ENCODE measurements around the gene DOCK2.

Gene DOCK2

DNA sequence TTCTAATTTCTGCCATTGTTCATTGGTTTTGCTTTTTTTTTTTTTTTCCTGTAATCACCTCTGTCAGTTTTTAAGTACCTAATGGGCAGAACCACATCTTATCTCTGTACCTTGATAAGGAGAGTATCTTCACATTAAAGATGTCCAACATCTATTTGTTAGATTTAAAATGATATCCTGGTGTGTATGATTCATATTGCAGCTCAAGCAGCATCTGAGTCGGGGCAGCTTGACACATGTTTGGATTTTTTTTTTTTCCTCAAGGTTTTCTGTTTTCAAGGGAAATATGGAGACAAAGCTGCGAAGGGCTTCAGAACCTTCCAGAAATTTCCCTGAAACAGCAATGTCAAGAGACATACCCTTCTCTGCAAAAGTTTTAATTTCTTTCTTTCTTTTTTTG is 164.7 kb downstream of the DOCK2 start:
- Histone ChIP-seq H2AFZ (ENCODE audit: low read depth) (no peak overlapping the region), H3K4me1 (ENCODE audit: low read depth, poor library complexity, severe bottlenecking) (no peaks in the 10 kb centered on the region), H3K36me3 (ENCODE audit: insufficient read depth) (no peaks in the 10 kb centered on the region), H3K27me3 (ENCODE audit: insufficient read depth, low read depth) (no peaks in the 10 kb centered on the region), H3K9ac (no peak overlapping the region), H3K27ac (no peak overlapping the region), H3K4me3 (IDR thresholded peaks at IDR 0.05; ENCODE audit: insufficient read depth, low read depth, low read length) (no peak overlapping the region), H3K79me2 (ENCODE audit: insufficient read depth, low read depth) (no peaks in the 10 kb centered on the region), H4K20me1 (ENCODE audit: insufficient read depth) (no peaks in the 10 kb centered on the region), H3K4me2 (no peak overlapping the region)
- TF ChIP-seq, protein P1, sequence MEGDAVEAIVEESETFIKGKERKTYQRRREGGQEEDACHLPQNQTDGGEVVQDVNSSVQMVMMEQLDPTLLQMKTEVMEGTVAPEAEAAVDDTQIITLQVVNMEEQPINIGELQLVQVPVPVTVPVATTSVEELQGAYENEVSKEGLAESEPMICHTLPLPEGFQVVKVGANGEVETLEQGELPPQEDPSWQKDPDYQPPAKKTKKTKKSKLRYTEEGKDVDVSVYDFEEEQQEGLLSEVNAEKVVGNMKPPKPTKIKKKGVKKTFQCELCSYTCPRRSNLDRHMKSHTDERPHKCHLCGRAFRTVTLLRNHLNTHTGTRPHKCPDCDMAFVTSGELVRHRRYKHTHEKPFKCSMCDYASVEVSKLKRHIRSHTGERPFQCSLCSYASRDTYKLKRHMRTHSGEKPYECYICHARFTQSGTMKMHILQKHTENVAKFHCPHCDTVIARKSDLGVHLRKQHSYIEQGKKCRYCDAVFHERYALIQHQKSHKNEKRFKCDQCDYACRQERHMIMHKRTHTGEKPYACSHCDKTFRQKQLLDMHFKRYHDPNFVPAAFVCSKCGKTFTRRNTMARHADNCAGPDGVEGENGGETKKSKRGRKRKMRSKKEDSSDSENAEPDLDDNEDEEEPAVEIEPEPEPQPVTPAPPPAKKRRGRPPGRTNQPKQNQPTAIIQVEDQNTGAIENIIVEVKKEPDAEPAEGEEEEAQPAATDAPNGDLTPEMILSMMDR (conservative IDR thresholded peaks at IDR 0.05; ENCODE audit: low read depth, low read length) = no peak

DNA sequence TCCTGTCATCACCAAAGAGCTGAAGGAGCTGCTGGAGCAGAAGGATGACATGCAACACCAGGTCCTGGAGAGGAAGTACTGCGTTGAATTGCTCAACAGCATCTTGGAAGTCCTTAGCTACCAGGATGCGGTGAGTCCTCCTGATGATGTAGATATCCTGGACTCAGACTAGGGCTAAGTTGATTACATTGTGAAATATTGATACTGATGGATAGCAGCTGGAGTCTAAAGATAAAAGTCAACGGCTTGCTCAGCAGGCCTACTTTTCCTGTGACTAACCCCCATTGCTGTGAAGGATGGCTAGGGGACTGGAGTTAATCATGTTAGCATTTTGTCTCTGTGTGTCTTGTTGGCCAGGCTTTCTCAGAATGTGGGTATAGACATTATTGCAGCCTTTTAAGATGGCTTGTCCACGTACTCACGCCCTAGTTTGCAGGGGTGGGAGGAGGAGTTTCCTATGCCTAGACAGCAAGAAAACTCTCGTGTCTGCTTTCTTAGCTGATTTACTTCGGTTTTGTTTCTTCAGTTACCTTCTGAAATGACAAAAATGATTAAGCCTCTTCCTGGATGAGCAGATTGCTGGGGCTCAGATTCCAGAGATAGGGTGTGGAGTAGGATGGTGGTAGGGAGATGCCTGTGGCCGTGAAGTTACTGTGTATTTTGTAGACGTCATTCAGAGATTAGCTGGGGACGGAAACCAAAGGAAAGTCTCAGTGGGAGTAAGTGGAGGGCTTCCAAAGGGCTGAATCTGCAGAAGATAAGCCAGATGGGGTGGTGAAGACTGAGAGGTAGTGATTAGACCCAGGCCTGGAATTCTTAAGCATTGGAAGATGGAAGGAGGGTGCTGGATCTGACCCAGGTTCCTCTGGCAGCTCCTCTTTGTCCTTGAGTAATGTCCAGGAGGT is 166.3 kb downstream of the DOCK2 start:
- Histone ChIP-seq H3K27ac (no peak overlapping the region), H3K4me3 (IDR thresholded peaks at IDR 0.05; ENCODE audit: insufficient read depth, low read depth, low read length) (no peak overlapping the region), H4K20me1 (ENCODE audit: insufficient read depth) (no peaks in the 10 kb centered on the region), H3K4me2 (no peak overlapping the region), H3K4me1 (ENCODE audit: low read depth, poor library complexity, severe bottlenecking) (no peaks in the 10 kb centered on the region), H3K9ac (no peak overlapping the region), H3K27me3 (ENCODE audit: insufficient read depth, low read depth) (no peaks in the 10 kb centered on the region), H3K79me2 (ENCODE audit: insufficient read depth, low read depth) (no peaks in the 10 kb centered on the region), H2AFZ (ENCODE audit: low read depth) (no peak overlapping the region), H3K36me3 (ENCODE audit: insufficient read depth) (no peaks in the 10 kb centered on the region)
- TF ChIP-seq, protein P1 (conservative IDR thresholded peaks at IDR 0.05; ENCODE audit: low read depth, low read length) = no peak

DNA sequence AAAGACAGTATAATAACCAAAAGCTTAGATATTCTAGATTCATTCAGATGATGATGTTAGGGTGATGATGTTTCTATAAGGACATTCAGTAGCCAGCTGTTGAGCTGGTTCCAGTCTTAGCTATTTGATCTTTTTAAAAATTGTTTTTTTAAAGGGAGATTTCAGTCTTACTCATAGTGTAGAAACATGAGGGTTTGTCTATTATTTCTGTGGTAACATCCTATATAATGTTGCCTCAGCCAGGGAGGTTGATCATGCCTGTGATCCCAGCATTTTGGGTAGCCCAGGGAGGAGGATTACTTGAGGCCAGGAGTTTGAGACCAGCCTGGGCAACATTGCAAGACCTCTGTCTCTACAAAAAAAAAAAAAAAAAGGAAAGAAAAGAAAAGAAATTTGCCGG is 167.8 kb downstream of the DOCK2 start:
- H3K27ac ChIP-seq = no peak overlapping the region
- no peaks in the 10 kb centered on the region for H3K36me3 ChIP-seq (ENCODE audit: insufficient read depth)
- no peaks in the 10 kb centered on the region for H3K4me1 ChIP-seq (ENCODE audit: low read depth, poor library complexity, severe bottlenecking)
- TF ChIP-seq, protein P1 (conservative IDR thresholded peaks at IDR 0.05; ENCODE audit: low read depth, low read length) = no peak
- no peak overlapping the region for H3K4me3 ChIP-seq (IDR thresholded peaks at IDR 0.05; ENCODE audit: insufficient read depth, low read depth, low read length)
- H3K9ac ChIP-seq = no peak overlapping the region
- H3K4me2 ChIP-seq = no peak overlapping the region
- no peaks in the 10 kb centered on the region for H3K79me2 ChIP-seq (ENCODE audit: insufficient read depth, low read depth)
- H2AFZ ChIP-seq (ENCODE audit: low read depth) = no peak overlapping the region
- no peaks in the 10 kb centered on the region for H3K27me3 ChIP-seq (ENCODE audit: insufficient read depth, low read depth)
- H4K20me1 ChIP-seq (ENCODE audit: insufficient read depth) = no peaks in the 10 kb centered on the region

DNA sequence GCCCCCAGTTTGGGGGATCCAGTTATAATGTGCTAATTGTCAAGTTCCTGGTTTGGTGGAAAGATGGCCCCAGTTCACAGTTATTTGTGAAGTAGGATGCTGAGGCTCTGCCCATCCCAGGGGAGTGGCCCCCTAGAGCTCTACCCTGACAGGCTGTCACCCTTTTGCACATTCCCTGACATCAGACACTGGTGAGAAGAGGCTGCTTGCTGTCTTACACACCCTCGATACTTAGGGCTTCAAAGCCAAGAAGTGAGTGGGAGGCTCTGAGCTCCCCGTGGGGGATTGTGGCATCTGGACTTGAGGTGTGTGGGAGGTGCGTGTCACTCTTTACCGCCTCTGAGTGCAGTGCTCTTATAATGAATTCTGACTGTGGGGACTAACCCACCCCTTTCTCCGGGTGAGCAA is 168.5 kb downstream of the DOCK2 start:
- TF ChIP-seq, protein P1 (conservative IDR thresholded peaks at IDR 0.05; ENCODE audit: low read depth, low read length) = no peak
- Histone ChIP-seq H3K27me3 (ENCODE audit: insufficient read depth, low read depth) (no peaks in the 10 kb centered on the region), H3K9ac (no peak overlapping the region), H2AFZ (ENCODE audit: low read depth) (no peak overlapping the region), H3K27ac (no peak overlapping the region), H3K36me3 (ENCODE audit: insufficient read depth) (no peaks in the 10 kb centered on the region), H3K79me2 (ENCODE audit: insufficient read depth, low read depth) (no peaks in the 10 kb centered on the region), H3K4me2 (no peak overlapping the region), H3K4me1 (ENCODE audit: low read depth, poor library complexity, severe bottlenecking) (no peaks in the 10 kb centered on the region), H3K4me3 (IDR thresholded peaks at IDR 0.05; ENCODE audit: insufficient read depth, low read depth, low read length) (no peak overlapping the region), H4K20me1 (ENCODE audit: insufficient read depth) (no peaks in the 10 kb centered on the region)

Measured in KMS-11 (cell line).